ENCODE results near the gene KCNJ18.
"Not testable (repeated sequence)": the region's sequence is repeated elsewhere in the genome, so short reads cannot be mapped to it uniquely, and the experiment has no call there.

Gene KCNJ18

GRCh38 chr17:21737015-21737580 lies 44.8 kb downstream of the KCNJ18 start:
- not testable (repeated sequence) for DNase-seq

DNA sequence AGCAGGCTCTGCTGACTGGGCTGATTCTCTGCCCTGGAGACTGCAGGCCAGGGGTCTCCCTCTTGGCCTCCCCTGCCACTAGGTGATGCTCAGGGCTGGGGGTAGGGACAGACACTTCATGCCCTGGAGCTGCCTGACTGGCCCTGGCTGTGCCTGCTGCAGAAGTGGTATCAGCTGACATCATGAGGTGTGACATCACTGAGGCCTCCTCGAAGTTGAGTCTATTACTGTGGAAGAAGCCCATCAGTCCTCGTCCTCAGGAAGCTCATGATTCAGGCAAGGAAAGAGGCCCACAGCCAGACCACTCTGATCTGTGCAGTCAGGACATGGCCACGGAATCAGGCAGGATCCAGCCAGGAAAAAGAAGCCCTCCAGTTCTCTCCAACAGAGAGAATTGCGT lies 45.9 kb downstream of the KCNJ18 start:
- not testable (repeated sequence) for DNase-seq

- not testable (repeated sequence) for DNase-seq
These were observed 46.7 kb downstream of the KCNJ18 start for GRCh38 chr17:21738877-21739474.

GRCh38 chr17:21739485-21739884 lies 47.2 kb downstream of the KCNJ18 start:
- not testable (repeated sequence) for DNase-seq

- DNase-seq: not testable (repeated sequence)
These were observed 48.5 kb downstream of the KCNJ18 start for GRCh38 chr17:21740836-21741235.

DNA sequence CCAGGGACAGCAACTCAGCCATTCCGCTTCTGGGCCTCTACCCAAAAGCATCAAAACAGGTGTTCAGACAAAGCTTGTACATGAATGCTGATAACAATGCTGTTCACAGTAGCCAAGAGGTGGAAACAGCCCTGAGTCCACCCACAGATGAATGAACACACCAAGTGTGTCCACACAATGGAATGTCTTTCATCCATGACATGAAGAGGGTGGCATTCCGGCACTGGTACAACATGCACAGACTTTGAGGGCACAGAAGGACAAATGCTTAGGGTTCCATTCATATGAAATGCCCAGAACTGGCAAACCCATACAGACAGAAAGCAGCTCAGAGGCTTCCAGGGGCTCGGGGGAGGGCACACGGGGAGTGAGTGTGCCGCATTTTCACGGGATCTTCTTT lies 49.2 kb downstream of the KCNJ18 start:
- DNase-seq: not testable (repeated sequence)

DNA sequence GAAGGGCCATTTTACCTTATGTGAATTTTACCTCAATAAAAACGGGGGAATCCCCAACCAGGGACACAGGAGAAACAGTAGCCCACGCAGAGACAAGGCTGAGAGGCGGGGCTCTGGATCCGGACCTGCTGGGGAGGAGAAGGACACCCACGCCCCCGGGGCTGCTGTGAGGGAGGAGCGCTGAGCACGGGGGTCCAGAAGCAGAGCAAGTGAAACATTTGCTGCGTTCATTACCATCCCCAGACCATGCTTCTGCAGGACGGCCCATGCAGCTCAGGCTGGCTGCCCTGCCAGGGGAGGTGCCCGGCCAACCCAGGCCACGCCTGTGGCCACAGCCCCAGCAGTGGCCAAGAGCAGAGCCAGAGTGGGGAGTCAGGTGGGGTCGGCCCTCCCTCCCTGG lies 50.0 kb downstream of the KCNJ18 start:
- no peak for DNase-seq

DNA sequence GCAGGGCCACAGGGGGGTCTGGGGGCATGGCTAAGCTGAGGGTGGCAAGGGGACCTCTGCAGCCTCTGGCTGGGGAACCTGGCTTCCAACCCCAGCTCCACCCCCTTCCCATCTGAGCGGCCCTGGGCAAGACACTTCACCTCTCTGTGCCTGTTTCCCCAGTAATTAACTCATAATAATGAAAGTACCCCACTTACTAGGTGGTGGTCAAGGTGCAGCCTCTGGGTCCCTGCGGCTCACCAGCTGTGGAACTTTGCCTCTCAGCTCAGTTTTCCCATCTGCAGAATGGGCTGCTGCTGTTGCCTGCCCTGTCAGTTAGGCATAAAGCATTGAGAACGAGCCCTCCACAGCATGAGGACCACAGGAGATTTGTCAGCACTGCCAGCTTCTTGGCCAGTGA lies 51.8 kb downstream of the KCNJ18 start:
- not testable (repeated sequence) for DNase-seq

DNA sequence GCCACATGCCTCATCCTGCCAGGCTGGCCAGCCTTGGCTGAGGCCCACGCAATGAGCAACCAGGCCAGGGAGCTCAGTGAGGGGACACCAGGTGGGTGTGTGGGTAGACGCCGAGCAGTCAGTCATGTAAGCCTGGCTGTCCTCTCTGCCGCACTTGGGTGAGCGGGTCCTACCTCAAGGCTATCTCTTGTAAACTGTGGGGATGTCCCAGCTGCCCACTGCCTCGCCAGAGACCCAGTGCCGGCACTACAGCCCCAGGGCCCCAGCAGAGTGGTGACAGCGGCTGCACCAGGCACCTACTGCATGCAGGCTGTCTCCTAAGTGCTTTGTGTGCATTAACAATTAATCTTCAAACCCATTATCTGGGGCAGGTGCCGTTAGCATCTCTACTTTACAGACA lies 52.3 kb downstream of the KCNJ18 start:
- not testable (repeated sequence) for DNase-seq

DNA sequence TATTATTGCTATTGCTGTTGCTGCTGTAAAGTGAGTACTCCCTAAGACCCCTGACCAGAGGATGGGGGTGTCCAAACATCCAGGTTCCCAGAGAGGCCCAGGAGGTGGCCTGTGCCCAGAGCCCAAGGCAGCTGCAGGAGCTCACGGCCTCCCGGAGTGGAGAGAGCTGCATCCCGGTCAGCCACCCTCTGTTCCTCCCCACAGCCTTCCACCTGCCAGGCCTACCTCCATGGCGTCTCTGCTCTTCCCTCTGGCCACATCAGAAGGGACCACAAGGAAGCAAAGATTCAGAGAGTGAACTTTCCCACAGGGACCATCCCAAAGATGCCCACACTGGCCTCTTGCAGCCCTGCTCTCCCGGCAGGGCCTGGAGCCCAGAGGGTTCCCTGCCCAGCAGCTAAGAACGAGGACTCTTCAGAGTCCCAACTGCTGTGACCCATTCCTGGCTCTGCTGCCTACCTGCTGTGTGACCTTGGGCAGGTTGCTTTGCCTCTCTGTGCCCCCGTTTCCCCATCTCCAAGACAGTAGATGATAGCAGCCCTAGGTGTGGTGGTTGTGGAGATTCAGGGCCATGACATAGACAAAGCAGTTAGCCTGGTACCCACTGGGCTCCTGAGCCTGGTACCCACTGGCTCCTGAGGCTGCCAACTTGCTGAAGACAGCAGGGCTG lies 53.2 kb downstream of the KCNJ18 start:
- DNase-seq: not testable (repeated sequence)

GRCh38 chr17:21746415-21746814 lies 54.1 kb downstream of the KCNJ18 start:
- DNase-seq: not testable (repeated sequence)

GRCh38 chr17:21747195-21747915 lies 55.0 kb downstream of the KCNJ18 start:
- not testable (repeated sequence) for DNase-seq

DNA sequence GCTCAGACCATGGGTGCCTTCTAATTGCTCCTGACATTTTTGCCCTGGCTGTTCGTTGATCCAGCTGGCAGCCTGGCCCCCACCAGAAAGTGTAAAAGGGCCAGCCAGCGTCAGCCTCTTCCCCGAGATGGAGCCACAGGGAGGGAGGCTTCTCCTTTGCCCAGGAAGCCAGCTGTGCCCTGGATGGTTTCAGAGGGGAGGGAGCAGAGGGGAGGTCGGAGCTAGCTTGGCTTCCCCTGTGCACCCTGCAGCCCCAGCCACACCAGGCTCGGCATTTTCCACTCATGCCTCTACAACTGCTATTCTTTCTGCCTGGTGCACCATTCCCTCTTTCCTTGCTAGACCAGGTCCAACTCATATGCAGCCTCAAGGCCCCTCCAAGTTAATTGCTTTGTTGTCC lies 56.4 kb downstream of the KCNJ18 start:
- DNase-seq: not testable (repeated sequence)

DNA sequence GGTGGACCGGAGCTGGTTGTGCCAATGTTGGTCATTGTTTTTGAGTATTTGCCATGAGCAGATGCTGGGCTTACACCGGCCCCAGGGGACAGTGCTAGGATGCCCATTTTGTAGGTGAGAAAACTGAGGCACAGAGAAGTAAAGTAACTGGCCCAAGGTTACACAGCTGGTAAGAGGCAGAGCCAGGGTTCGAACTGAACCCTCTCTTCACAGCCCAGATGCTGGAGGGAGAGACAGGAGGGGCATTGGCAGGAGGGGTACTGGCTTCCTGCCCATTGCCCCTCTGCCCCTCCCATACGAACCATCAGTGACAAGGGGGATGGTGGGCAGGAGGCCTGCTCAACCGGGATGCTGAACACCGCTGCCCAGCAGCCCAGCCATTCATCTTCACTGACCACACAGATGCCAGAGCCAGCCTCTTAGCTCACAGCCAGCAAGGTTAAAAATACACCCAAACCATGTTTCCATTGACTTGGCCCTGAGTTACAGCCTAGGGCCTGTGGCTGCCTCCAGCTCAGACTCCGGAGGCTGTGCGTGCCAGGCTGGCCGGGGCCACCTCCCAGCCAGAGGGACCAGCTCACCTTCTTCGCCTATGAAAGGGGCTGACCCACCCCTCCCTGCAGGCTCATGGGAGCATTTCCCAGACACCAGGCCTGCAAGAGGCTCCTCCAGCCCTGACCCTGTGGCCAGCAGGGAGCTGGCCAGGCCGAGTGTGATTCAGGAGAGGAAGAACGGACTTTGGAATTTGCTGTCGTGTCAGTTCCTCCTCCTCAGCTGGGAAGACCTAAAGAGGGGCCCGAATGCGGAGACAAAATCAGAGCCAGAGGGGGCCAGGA lies 57.6 kb downstream of the KCNJ18 start:
- not testable (repeated sequence) for DNase-seq

DNA sequence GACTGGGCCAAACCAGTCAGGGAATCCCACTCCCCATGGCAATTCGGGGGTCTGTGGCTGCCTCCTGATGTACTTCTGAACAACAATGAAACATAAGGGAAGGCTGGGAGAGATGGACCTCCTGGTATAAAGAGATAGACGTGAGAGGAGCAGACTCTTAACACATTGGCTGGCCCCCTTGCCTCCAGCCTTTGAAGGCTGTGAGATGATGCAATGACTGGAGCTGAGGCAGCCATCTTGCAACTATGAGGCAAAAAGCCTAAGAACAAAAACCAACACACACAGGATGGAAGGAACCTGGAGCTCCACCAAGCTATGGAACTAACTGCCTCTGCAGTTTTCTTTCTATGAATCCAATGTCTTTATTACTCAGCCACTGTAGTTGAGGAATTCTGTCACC lies 58.8 kb downstream of the KCNJ18 start:
- not testable (repeated sequence) for DNase-seq
